HepG2 (cell line): ENCODE results near the gene ABI3BP. TPM values are rescaled to one million over a fixed set of nuclear protein-coding genes. Genes with fewer than 3 reads are reported as not detected.

Experiments
- ATAC-seq: fragments of 200-7000 bp; cut with Tn5 transposase; 3 replicates; pipeline ENCODE4 v1.9.1; 2020; ENCODE audit warnings: mild to moderate bottlenecking, moderate library complexity
- BruUV-seq: library from RNA; stranded (reverse); fragments of 400-500 nt; replicated peaks from 2 replicates; lab custom pipeline; 2021; lab: Mats Ljungman, UMichigan
- CTCF ChIA-PET: fragments of 300-600 bp; formaldehyde crosslinking; extraction: SDS; loops from one replicate; lab custom pipeline; 2021; ENCODE audit warnings: low total read pairs, inconsistent platforms, low intra/inter-chr PET ratio; lab: Yijun Ruan, JAX
- POLR2A ChIA-PET: fragments of 350-600 bp; sonication (Branson Sonifier 250); formaldehyde crosslinking; loops from one replicate; lab custom pipeline; 2020; ENCODE audit warnings: antibody characterized with exemption, inconsistent platforms; lab: Yijun Ruan, JAX
- DNase-seq: peaks from one replicate; pipeline ENCODE4 v3.0.0-alpha.2; 2015; ENCODE audit warnings: low spot score
- FAIRE-seq: peaks from 3 replicates; lab custom pipeline; 2011; peaks lifted over from hg19 to GRCh38; lab: Jason Lieb, UNC
- H2AFZ ChIP-seq: one replicate; pipeline ENCODE4 v1.6.1; 2011; ENCODE audit warnings: low read length, inconsistent platforms
- H3K27ac ChIP-seq: fragments of 300-600 bp; 3 replicates; pipeline ENCODE4 v1.8.0; 2011; ENCODE audit warnings: mixed run types, mild to moderate bottlenecking, mixed read lengths, low read length, inconsistent platforms; ENCODE audit not compliant: insufficient read depth; ENCODE audit errors: extremely low read length
- H3K27me3 ChIP-seq, 2 experiments: fragments of 200-600 bp in 1 of 2; 2 replicates in 1 of 2; 3 replicates in 1 of 2; pipeline versions ENCODE4 v1.6.0 to v1.8.0; 2011; ENCODE audit warnings: low read length in 2 of 2, mild to moderate bottlenecking in 2 of 2, moderate library complexity in 2 of 2, inconsistent platforms in 1 of 2; ENCODE audit not compliant: insufficient read depth in 2 of 2, control insufficient read depth in 1 of 2
- H3K36me3 ChIP-seq, 2 experiments: fragments of 200-600 bp in 1 of 2; replicated peaks in 1 of 2; 2 replicates in 1 of 2; 3 replicates in 1 of 2; pipeline versions ENCODE4 v1.5.1 to v1.8.0; 2011; ENCODE audit warnings: low read length in 2 of 2, inconsistent platforms in 1 of 2; ENCODE audit not compliant: insufficient read depth in 2 of 2, control insufficient read depth in 1 of 2
- H3K4me1 ChIP-seq: 2 replicates; pipeline ENCODE4 v1.5.1; 2012; ENCODE audit warnings: low read length, inconsistent platforms; ENCODE audit not compliant: insufficient read depth
- H3K4me2 ChIP-seq: 2 replicates; pipeline ENCODE4 v1.6.0; 2011; ENCODE audit warnings: low read depth, low read length, inconsistent platforms
- H3K4me3 ChIP-seq, 3 experiments: fragments of 200-600 bp in 1 of 3; sonication (generic), shearing (Covaris generic) in 1 of 3; replicated peaks in 1 of 3; 2 replicates each; pipeline ENCODE4 v1.5.1; 2011 to 2016; ENCODE audit warnings: low read length in 3 of 3, inconsistent platforms in 2 of 3, low read depth in 2 of 3, mild to moderate bottlenecking in 2 of 3, control low read depth in 1 of 3, mixed read lengths in 1 of 3; ENCODE audit not compliant: insufficient read depth in 1 of 3
- H3K79me2 ChIP-seq: one replicate; pipeline ENCODE4 v1.6.1; 2011; ENCODE audit warnings: low read length, inconsistent platforms; ENCODE audit not compliant: insufficient read depth
- H3K9ac ChIP-seq: 2 replicates; pipeline ENCODE4 v1.6.0; 2011; ENCODE audit warnings: mild to moderate bottlenecking, low read depth, low read length, inconsistent platforms; ENCODE audit not compliant: insufficient read depth
- H3K9me3 ChIP-seq: 2 replicates; pipeline ENCODE4 v1.5.1; 2012; ENCODE audit warnings: mild to moderate bottlenecking, low read length
- H4K20me1 ChIP-seq: 2 replicates; pipeline ENCODE4 v1.6.0; 2011; ENCODE audit warnings: inconsistent platforms, mild to moderate bottlenecking, low read length, moderate library complexity; ENCODE audit not compliant: insufficient read depth
- GZF1 ChIP-seq: sonication (generic); formaldehyde crosslinking; IDR thresholded peaks from 2 replicates; pipeline ENCODE4 v1.5.1; 2020; ENCODE audit warnings: mild to moderate bottlenecking, missing genetic modification reagents
- HCFC1 ChIP-seq: fragments of 150-350 bp; IDR thresholded peaks from 2 replicates; pipeline ENCODE4 v1.6.1; 2014; ENCODE audit warnings: low read depth, low read length
- MAFF ChIP-seq: IDR thresholded peaks from 2 replicates; pipeline ENCODE4 v1.6.1; 2011; ENCODE audit warnings: low read depth, low read length, improper control_type of control experiment
- NPAS2 ChIP-seq: sonication (generic); formaldehyde crosslinking; IDR thresholded peaks from 2 replicates; pipeline ENCODE4 v1.8.0; 2022; ENCODE audit warnings: mild to moderate bottlenecking, missing genetic modification reagents, borderline replicate concordance
- RBFOX2 ChIP-seq: fragments of 200-400 bp; formaldehyde crosslinking; IDR thresholded peaks from 2 replicates; pipeline ENCODE4 v1.6.1; 2017; ENCODE audit warnings: low read depth, mild to moderate bottlenecking, low read length
- SMC3 ChIP-seq: IDR thresholded peaks from 2 replicates; pipeline ENCODE4 v1.6.1; 2011; ENCODE audit warnings: low read length, improper control_type of control experiment
- SP4 ChIP-seq: sonication (generic); formaldehyde crosslinking; IDR thresholded peaks from 2 replicates; pipeline ENCODE4 v1.8.1; 2023; ENCODE audit warnings: mild to moderate bottlenecking, missing genetic modification reagents
- TOE1 ChIP-seq: sonication (generic); formaldehyde crosslinking; IDR thresholded peaks from 2 replicates; pipeline ENCODE4 v1.4.0; 2020; ENCODE audit warnings: mild to moderate bottlenecking, missing genetic modification reagents
- ZNF224 ChIP-seq: sonication (generic); formaldehyde crosslinking; IDR thresholded peaks from 2 replicates; pipeline ENCODE4 v1.5.0; 2020; ENCODE audit warnings: mild to moderate bottlenecking, missing genetic modification reagents
- ZNF263 ChIP-seq: sonication (generic); formaldehyde crosslinking; IDR thresholded peaks from 2 replicates; pipeline ENCODE4 v1.4.0; 2020; ENCODE audit warnings: missing genetic modification reagents
- ZNF274 ChIP-seq: sonication (generic); formaldehyde crosslinking; IDR thresholded peaks from 2 replicates; pipeline ENCODE4 v1.5.1; 2020; ENCODE audit warnings: mild to moderate bottlenecking, missing genetic modification reagents
- ZNF709 ChIP-seq: sonication (generic); formaldehyde crosslinking; IDR thresholded peaks from 2 replicates; pipeline ENCODE4 v1.5.0; 2020; ENCODE audit warnings: mild to moderate bottlenecking, missing genetic modification reagents
- ZNF780A ChIP-seq: sonication (generic); formaldehyde crosslinking; IDR thresholded peaks from 2 replicates; pipeline ENCODE4 v1.8.0; 2022; ENCODE audit warnings: mild to moderate bottlenecking, missing genetic modification reagents, moderate library complexity
- WGBS: methylation state at CpG from one replicate; pipeline ENCODE4 v1.1.6; 2017; ENCODE audit warnings: low lambda C conversion rate; 5-methylcytosine and 5-hydroxymethylcytosine counted together
- in situ Hi-C: cut with HindIII; loops from 2 replicates; pipeline ENCODE4 v1.10.0; 2017; ENCODE audit warnings: low pct_unique_long_range_greater_than_20kb; ENCODE audit not compliant: extremely low pct_ligation_motif_present
- intact Hi-C: fragments of 100-400 bp; cut with micrococcal nuclease; formaldehyde crosslinking; loops from one replicate; pipeline ENCODE4 v1.10.0; 2022; ENCODE audit not compliant: unreplicated experiment
- polyA plus RNA-seq, 8 experiments: library from polyadenylated mRNA; depleted of rRNA in 3 of 8; stranded (reverse) in 7 of 8; unstranded in 1 of 8; fragments of >200 nt; fragmentation: Illumina TruSeq in 4 of 8; extraction: Trizol in 4 of 8; gene quantifications; 2 replicates each; pipeline versions ENCODE4 v1.2.1 to v1.2.3, GENCODE V29; 2011 to 2016; ENCODE audit warnings: low read depth in 4 of 8, missing spikeins in 1 of 8, mixed read lengths in 1 of 8; ENCODE audit not compliant: insufficient read depth in 1 of 8
- total RNA-seq, 5 experiments: library from RNA; depleted of rRNA; stranded (reverse); fragments of >200 nt; fragmentation: Illumina TruSeq; extraction: Trizol; gene quantifications; 2 replicates each; pipeline ENCODE4 v1.2.3, GENCODE V29; 2016; ENCODE audit warnings: low read depth in 1 of 5
- TF ChIP-seq, protein P1 (sequence below): sonication (generic); formaldehyde crosslinking; IDR thresholded peaks from 2 replicates; pipeline ENCODE4 v1.4.0; 2020; ENCODE audit warnings: mild to moderate bottlenecking, missing genetic modification reagents

The ABI3BP gene
- total and polyA plus RNA-seq, 2 of the 13 experiments (the other 11 are each of a cell fraction or from before 2014, with no cell fraction given) = not detected

DNA sequence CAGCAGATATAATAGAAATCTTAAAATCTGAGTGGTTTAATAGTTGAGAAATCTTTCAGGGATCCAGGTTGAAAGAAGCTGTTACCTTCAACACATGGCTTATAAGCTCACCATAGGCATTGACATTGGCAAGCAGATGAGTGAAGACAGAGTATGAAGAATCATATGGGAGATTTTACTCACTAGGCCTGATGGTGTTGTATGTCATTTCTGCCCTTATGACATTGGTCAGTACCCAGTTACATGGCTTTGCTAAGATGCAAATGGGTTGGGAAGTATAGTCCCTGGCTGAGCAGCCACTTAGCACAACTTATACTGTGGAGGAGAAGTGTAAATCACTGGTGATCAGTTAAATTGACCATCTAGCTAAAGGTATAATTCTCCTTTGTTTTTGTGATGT, 278.0 kb downstream of the ABI3BP start:
- no peaks in the 10 kb centered on the region; a peak in 1 of 5 replicates for H3K27me3 ChIP-seq
- ChIA-PET CTCF (no interaction called here), POLR2A (no interaction called here)
- no peak overlapping the region for H3K27ac ChIP-seq
- H3K9ac ChIP-seq = no peak overlapping the region
- peaks cover 52% of the 10 kb centered on the region for H4K20me1 ChIP-seq
- ATAC-seq (no peak), DNase-seq (no peak), FAIRE-seq (no peak)
- peaks cover 95% of the 10 kb centered on the region for H3K79me2 ChIP-seq
- intact Hi-C loops (loop anchor here (10.0 kb wide), 2 partner anchors 400 to 900 kb away; partner anchors contain the start of gene CMSS1), in situ Hi-C loops (loop anchor here (25.0 kb wide), 3 partner anchors 103 to 903 kb away; partner anchors contain the start of genes ADGRG7 and CMSS1)
- H3K4me3 ChIP-seq = no peak overlapping the region
- peaks cover 1 to 47% of the 10 kb centered on the region in 2 experiments; a peak in 4 of 5 replicates for H3K36me3 ChIP-seq
- H2AFZ ChIP-seq = no peak overlapping the region
- no TSS peak for BruUV-seq
- no peaks in the 10 kb centered on the region for H3K9me3 ChIP-seq
- TF ChIP-seq RBFOX2 (0 out of 2 replicates have a peak, but pooled peaks have one; percentile 6), ZNF263 (CRISPR knock-in tag) (no peak), ZNF780A (no peak)
- H3K4me1 ChIP-seq = peaks cover 61% of the 10 kb centered on the region
- H3K4me2 ChIP-seq = no peak overlapping the region; the same call in 1 of the 2 replicates

DNA sequence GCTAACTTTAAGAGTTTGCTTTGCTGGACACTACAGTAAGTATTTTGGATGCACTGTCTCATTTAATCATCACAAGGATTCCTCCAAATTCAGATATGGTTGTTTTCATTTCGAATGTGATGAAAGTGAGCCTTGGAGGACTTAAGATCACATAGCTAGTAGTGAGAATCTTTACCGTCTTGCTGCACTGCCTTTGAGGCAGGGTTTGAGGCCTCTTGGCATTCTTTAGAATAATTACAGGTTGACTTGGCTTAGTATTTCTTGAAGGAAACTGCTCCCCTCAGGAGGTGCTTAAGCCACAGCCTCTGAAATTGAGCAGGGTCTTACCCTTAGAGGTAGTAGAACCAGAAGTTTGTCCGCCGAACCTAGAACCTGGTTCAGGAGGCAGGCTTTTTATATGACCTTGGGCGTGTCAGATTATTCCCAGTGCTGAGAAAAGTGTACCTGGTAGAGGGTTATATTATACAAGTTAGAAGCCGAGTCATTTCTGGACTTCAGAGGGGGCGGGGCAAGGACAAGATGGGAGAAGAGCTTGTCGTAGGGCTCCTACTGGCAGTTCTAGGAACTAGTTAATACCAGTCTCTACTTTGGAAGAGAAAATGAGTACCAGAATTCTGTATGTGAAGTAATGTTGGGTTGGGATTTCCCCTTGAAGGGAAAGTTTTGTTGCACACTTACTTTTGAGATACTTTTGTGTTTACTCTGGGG, 282.8 kb downstream of the ABI3BP start:
- H3K27ac ChIP-seq = peak overlapping the region; percentile 95
- H4K20me1 ChIP-seq = peaks cover 23% of the 10 kb centered on the region
- no peaks in the 10 kb centered on the region; a peak in 1 of 5 replicates for H3K27me3 ChIP-seq
- ATAC-seq (peak; percentile 19), FAIRE-seq (no peak), DNase-seq (peak; percentile 58)
- peaks cover 55% of the 10 kb centered on the region for H3K79me2 ChIP-seq
- H3K4me1 ChIP-seq = peaks cover 49% of the 10 kb centered on the region
- no TSS peak for BruUV-seq
- CTCF ChIA-PET = no interaction called here
- in situ Hi-C loops = loop anchor here (25.0 kb wide), 3 partner anchors 98 to 898 kb away; partner anchors contain the start of genes ADGRG7 and CMSS1
- peaks cover 1 to 21% of the 10 kb centered on the region in 2 experiments; a peak in 3 of 5 replicates for H3K36me3 ChIP-seq
- 8% methylated on average over 8 of the region's 8 CpGs for WGBS
- H3K9ac ChIP-seq = peak overlapping the region; percentile 81
- peak overlapping the region; percentile 68 to 91 (median 82) for H3K4me3 ChIP-seq
- intact Hi-C loops = loop anchor here (10.0 kb wide), 2 partner anchors 396 to 896 kb away; partner anchors contain the start of gene CMSS1
- no peaks in the 10 kb centered on the region for H3K9me3 ChIP-seq
- POLR2A ChIA-PET = interaction anchor here (0.7 to 1.8 kb wide), 10 partner anchors 13 to 863 kb away, joined by 3 to 6 read pairs (median 4); partner anchors contain the start of genes LNP1, TBC1D23 and TOMM70
- H2AFZ ChIP-seq = no peak overlapping the region
- peak overlapping the region; percentile 70 for H3K4me2 ChIP-seq
- no peak for TF ChIP-seq MAFF
- TF ChIP-seq ZNF224 (CRISPR knock-in tag) = no peak
- TF ChIP-seq SMC3 = peak; percentile 19; the same call in 1 of the 2 replicates
- no peak for TF ChIP-seq SP4 (CRISPR knock-in tag)
- no peak for TF ChIP-seq HCFC1
- 0 out of 2 replicates have a peak, but pooled peaks have one; percentile 37 for TF ChIP-seq ZNF709 (CRISPR knock-in tag)
- TF ChIP-seq NPAS2 (CRISPR knock-in tag) = no peak
- TF ChIP-seq GZF1 (CRISPR knock-in tag) = 0 out of 2 replicates have a peak, but pooled peaks have one; percentile 35
- TF ChIP-seq ZNF274 (CRISPR knock-in tag) = no peak; the same call in 1 of the 2 replicates
- TF ChIP-seq TOE1 (CRISPR knock-in tag) = no peak
- TF ChIP-seq, protein P1, sequence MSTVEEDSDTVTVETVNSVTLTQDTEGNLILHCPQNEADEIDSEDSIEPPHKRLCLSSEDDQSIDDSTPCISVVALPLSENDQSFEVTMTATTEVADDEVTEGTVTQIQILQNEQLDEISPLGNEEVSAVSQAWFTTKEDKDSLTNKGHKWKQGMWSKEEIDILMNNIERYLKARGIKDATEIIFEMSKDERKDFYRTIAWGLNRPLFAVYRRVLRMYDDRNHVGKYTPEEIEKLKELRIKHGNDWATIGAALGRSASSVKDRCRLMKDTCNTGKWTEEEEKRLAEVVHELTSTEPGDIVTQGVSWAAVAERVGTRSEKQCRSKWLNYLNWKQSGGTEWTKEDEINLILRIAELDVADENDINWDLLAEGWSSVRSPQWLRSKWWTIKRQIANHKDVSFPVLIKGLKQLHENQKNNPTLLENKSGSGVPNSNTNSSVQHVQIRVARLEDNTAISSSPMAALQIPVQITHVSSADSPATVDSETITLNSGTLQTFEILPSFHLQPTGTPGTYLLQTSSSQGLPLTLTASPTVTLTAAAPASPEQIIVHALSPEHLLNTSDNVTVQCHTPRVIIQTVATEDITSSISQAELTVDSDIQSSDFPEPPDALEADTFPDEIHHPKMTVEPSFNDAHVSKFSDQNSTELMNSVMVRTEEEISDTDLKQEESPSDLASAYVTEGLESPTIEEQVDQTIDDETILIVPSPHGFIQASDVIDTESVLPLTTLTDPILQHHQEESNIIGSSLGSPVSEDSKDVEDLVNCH = no peak
